HG02642 (cell line): ENCODE measurements around the gene FAM47E.

Experiments
- ATAC-seq: cut with Tn5 transposase; IDR thresholded peaks from one replicate; pipeline ENCODE4 v1.9.1; 2021; ENCODE audit warnings: mild to moderate bottlenecking; ENCODE audit not compliant: unreplicated experiment, poor library complexity

FAM47E gene, protein sequence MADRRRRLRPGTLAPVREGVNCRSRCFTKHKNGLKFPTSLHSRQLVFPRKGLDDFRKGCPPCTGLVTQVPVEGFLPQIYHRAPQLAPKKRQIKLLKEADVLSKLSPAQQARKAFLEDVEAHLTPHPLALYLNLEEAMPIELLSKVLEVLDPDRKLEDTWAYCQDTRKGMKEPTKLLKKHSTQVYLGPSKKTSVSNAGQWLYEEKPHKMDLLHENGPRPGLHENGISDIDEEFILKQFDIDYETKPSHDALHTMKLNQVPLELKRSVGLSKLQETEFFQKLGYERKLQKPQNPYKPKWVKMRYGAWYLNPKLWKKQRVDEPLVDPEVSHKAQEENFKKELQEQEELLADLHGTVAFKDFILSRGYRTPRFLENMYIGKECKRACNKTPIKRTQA

DNA sequence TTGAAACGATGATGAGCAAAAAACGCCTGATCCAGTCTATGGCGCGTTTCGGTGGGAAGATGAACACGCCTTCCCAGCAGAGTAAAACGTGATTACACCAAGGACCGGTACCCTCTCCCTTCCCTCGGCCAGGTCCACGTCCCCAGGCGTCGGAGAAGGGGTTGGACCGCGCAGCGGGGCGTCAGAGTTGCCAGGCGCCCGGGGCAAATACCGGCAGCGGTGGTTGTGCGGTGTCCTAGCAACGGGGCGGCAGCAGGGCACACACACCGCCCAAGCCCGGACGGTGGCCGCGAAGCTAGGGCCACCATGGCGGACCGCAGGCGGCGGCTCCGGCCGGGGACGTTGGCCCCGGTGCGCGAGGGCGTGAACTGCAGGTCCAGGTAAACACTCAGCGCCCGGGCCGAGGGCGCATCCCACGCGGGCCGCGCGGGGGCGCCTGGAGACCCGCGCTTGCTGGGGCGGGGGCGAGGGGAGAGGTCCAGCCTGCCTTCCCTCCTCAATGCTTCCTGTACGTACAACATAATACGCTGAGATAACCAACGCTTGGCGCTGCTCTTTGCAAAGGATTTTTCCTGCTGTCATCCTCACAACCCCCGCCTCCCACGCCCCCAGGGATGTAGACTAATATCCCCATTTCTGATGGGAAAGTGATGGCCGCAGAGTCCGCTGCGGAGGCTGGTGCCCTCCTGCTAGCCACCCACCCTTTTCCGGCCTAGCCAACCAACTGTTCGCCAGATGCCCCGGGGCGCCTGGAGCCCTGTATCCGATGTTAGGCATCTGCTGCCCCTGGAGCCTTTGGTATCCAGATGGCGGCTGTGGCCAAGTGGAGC lies at the start of gene FAM47E:
TSS of gene FAM47E (plus strand) at position 281 of the 830 bp plus-strand sequence. CDS start at position 307, 26 bp downstream.
- peak; percentile 71 for ATAC-seq

DNA sequence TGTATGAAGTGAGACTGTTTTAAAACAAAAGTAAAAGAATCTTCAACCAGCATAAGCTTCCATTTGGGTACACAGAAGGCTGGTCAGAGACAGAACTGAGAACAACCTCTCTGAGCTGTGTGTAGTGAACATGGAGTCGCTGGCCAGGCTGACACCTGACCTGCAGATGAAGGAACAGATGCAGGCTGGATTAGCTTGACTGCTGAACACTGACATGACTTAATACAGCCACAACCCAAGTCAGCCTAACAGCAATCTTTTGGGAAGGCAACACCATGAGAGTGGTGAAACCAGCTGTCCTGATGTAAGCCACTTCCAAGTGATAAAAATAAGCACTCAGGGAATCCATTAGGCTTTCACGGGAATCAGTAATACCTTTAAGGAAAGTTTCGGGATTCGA lies 48.0 kb upstream of the FAM47E start:
- ATAC-seq, result no peak

DNA sequence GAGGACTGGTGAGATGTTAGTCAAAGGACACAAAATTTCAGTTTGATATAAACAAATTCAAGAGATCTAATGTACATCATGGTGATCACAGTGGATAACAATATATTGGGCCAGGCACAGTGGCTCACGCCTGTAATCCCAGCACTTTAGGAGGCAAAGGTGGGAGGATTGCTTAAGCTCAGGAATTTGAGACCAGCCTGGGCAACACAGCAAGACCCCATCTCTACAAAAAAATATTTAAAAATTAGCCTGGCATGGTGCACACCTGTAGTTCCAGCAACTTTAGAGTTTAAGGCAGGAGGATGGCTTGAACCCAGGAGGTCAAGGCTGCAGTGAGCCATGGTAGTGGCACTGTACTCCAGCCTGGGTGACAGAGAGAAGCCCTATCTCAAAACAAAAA lies 46.6 kb upstream of the FAM47E start:
- ATAC-seq, result no peak

DNA sequence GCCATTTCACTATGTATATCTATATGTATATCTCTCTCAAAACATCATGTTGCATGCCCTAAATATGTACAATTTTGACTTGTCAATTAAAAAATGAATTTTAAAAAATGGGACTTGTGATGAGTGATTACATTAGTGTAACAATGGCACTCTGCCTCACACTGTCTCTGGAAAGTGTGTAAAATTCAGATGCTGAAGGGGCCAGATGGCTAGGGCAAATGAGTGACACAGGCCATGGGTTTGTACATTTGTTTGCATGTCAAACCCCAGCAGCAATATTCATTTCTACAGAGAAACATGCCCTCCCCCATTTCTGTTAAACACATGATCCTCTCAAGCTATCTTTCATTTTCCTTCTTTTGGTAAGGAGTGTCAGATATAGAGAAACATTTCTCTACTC lies 46.0 kb upstream of the FAM47E start:
- ATAC-seq, result no peak

DNA sequence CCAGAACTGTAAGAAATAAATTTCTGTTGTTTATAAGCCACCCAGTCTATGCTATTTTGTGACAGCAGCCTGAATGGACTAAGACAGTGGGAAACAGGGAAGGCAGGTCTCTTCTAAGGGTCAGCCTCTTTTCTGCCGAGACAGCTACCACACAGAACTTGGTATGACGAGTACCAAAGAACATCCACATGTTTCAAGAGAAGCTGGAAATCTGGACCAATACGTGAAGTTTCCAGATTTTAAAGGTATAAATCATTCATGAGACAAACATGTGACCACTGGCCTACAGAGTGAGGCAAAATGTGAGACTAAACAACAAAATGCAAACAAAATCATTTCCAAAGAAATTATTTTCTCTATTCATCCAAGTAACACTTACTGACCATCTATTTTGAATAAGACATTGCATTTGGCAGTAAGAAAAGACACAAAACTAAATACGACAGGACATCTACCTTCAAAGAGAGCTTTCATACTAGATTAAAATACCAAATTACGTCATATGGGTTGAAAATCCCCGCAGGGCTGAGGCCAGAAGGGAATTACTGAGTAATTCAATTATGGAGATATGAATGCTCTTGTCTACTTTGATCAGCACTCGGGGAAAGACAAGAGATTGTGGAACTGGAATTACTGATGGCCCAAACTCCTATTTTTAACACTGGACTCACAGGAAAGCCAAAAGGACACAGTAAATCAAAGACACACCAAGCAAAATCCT lies 45.1 kb upstream of the FAM47E start:
- ATAC-seq, result no peak

DNA sequence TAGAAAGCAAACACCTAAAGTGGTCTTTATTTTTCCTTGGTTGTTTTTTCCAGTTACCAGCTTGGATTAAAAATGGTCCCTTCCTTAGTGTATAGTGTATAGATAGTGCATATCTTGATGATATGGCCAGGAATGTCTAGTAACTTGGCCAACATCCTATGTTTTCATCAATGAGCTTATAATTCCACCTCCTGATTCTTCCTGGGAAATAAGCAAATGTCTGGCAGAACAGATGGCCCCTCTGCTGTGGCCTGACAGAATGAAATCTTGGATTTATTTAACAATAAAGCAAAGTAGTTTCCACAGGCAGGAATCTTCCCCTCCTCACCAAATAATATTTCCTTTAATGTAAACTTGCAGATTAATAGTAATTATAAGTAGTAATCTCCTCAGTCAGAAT lies 44.0 kb upstream of the FAM47E start:
- no peak for ATAC-seq

DNA sequence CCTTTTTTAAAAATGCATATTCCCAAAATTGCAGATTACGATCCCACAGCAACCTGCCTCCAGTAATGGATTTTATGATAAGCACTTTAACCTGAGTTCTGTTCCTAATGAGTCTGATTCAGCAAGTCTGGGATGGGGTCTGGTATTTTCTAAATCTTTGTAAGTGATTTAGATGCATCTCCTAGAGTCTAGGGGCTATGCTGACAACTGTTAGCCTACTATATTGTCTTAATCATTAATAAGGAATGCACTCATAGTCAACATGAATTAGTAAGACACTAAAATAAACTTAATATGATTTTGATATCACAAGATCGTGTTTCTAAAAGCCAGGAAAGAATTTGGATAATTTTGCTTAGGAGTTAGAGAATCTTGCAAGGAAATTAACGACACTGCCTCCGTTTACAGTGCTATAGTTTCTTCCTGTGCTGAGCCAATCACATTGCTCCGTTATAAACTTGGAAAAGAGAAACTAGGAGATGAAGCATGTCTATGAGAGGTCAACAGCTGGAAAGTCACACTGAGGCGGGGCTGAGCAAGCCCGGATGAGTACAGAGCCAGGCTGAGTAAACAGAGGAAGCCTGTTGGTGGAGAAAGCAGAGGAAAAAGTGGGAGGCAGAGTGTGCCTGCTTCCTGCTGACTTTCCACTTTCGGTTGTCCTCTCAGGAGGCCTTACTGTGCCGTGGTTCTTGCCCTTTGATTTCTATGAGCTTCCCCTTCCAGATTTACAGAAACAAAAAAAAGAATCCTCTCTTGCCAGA lies 43.3 kb upstream of the FAM47E start:
- ATAC-seq, result no peak

DNA sequence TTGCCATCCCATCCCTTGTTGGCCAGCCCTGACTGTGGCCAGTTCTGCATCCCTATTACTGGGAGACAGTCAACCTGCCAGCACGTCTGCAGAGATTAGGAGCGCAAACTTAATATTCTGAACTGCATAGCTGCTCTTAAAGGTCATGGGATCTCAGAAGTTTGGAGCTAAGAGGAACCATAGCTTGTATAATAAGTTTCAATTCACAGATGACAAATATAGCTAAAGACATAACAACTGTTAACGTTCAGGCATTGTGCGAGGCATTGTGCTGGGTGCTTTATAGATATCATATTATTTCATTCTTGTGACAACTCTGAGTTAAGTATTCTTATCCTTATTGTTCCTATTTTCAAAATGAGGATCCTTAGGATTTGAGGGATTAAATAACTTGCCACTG lies 41.6 kb upstream of the FAM47E start:
- ATAC-seq, result no peak

DNA sequence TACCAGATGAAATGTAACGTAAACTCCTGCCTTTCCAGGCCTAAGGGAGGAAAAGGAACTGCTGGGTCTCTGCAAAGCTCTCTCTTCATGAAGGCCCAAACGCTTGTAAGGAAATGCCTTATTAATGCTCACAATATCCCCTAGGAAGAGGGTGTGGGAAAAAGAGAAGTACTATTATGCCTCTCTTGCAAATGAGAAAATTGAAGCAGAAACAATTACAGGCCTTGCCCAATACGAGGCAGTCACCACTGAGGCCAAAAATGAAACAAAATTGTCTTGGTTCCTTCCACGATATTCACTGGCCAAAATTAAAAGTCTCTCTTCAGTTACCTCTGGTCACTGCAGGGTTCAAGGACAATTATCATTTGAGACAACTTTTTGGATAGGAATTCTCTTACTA lies 41.1 kb upstream of the FAM47E start:
- ATAC-seq, result no peak

DNA sequence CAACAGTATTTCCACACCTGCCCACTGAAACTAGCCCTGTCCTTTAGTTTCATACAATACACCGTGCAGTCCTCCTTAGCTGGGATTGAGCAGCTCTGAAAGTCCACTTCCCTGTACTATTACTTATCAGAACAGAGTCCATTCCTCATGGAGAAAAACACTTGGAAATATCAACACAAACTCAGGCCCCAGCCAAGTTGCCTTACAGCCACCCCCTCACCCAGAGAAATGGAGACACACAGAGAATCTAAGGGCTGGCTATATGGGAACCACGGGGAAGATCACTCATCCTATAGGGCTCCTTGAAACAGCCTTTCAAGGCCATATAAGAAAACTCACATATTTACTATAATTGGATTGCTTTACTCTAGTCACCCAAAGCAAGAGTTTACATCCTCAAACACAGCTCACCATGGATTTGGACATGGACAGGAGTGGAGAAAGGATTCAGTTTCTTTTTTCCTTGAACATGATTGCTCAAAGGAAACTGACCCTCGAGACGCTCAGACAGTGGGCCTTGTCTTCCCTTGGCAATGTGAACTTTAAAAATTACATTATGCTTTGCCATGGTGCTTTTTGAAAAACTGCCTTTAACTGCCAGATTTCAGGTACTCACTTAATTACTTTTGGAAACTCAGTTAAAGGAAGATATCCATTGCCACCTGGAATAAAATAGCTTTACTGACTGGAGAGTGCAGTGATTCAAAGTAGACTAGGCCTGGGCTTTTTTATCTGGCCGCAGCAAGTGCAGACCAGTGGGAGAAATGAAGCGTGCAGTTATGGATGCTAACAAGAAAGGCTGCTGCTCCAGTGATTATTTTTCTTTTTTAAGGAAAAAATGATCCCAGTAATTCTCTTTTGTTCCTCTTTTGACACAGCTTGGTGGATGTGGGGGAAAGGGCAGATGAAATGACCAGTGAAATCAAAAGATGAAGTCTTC lies 39.5 kb upstream of the FAM47E start:
- ATAC-seq, result no peak

DNA sequence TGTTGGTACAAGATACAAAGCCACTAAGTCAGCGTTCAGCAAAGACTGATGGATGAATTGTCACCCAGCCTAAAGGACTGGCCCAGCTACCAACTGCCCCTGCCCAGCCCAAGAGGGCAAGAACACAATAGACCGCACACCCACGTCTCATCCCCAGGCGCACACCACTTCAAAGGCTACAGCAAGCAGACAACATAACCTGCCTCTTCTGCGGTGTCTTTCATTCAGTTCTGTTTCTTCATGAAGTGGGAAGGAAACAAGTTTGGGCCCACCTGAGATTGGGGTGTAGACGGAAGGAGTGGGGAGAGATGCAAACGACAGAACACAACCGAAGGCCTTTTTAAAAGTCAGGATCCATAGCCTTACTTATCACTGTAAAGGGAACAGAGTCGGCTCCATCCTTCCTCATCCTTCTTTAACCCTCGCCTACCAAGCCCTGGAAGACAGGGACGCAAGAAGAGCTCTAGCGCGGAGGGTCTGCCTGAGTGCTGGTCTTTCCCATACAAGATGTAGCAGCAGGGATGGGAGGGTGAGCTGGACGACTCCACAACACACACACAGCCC lies 38.6 kb upstream of the FAM47E start:
- peak; percentile 2 for ATAC-seq

DNA sequence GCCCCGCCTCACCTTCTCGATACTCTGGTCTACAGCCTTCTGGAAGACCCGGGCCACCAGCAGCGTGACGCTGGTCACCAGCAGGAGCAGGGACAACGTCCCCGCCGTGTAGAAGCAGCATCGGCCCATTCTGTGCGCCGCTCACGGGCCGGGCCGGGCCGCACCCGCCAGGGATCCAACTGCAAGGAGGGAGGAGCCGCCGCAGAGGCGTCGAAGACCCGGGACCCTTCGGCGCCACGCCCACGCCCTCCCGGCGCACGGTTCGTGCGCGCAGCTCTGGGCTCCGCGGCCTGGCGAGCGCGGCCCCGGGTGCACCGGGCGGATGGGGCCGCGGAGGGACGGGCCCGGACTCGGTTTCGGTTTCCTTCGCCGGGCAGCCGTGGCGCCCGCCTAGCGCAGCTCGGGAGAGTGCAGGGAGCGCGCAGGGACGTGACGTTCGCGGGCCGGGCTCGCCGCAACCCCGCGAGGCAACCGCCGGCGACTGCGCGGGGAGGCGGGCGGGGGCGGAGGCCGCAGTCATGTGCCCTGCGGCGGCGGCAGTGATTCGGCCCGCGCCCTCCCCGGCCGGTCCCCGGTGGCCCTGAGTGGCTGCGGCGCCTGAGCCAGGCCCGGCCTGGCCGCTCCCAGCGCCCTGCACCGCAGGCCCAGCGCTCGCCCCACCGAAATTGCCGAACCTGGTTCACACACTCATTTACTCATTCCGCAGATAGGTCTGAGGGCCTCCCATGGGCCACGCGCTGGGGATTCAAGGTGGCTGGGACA lies 37.9 kb upstream of the FAM47E start, which contains the start of gene SCARB2:
TSS of gene SCARB2 (minus strand) at position 410 of the 762 bp plus-strand sequence. CDS start at position 129, 281 bp downstream.
- peak; percentile 84 for ATAC-seq

DNA sequence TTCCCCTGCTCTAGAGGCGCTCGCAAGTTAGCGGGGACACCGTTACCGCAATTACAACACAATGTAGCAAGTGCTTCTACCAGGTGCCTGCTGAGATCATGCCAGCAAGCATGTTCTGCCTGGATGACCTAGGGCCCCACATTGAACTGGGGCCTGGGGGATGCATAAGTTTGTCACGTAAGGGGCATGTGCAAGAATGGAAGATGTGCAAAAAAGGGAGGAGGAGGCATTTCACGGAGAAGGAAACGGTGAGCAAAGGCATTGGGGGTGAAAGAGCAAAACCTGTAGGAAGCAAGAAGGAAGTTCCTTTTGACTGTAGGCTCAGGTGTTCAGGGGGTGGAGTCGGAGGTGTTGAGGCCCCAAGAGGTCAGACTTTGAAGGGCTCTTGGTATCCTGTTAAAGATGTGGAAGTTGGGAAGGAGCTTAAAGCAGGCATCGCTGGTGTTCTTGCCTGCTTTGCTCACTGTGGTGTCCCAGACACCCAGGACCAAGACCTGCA lies 37.3 kb upstream of the FAM47E start:
- ATAC-seq, result peak; percentile 9

DNA sequence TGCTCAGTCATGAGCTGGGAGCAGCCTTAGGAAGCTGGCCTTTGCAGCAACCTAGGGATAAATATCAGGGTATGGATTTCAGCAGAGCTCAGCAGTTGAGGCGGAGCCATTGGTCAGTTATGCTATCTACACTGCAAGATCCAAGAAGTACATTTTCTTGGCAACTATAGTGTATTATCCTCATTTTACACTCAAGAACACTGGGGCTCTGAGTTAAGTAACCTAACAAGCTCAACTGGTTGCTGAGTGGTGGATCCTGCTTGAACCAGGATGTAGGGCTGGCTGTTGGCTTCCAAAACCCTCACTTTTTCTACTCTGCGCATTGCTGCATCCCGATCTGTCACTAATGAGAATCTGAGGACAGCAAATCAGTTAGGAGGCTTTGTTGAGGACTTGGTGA lies 36.4 kb upstream of the FAM47E start:
- ATAC-seq, result no peak

DNA sequence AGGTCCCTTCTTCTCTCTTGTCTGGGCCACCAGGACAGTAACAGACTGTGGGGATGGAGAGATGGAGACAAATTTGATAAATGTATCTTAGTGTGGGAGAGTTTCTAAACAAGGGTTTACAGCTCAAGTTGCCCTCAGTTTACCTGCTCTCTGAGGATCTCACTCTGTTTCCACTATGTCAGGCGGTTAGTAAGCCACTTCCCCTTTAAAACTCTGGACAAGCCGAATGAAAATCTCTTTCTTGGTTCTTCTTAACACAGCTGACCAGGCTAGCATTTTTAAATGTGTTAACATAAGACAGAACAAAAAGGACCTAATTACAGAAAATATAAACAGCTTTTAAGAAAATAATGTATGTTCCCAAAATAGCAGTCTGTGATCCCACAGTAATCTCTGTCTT lies 35.0 kb upstream of the FAM47E start:
- ATAC-seq, result no peak

DNA sequence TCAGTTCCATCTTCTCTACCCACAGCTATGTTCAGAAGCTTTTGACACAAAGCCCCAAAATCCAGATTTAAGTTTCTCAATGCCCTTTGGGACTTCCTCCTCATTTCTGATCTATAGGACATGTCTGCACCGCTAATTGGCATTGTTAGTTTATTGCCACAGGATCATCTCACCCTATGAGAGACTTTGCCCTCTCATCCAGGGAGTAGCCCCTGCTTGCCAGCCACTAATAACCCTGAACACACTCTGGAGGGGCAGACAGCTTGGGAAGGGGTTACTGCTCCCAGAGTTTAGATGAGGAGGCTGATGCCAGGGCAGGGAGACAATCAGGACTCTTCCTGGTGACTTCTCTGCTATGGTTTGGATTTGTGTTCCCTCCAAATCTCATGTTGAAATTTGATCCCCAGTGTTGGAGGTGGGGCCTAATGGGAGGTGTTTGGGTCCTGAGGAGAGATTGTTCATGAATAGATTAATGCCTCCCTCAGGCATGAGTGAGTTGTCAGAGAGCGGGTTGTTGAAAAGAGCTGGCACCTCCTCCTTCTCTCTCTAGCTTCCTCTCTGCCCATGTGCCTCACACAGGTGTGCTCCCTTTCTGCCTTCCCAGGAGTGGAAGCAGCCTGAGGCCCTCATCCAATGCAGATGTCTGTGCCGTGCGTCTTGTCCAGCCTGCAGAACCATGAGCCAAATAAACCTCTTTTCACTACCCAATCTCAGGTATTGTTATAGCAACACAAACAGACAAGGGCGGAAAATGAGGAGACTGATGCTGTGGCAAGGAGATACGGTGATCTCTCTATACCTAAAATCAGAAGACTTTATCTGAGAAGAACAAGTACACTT lies 34.3 kb upstream of the FAM47E start:
- no peak for ATAC-seq
